Measurements from ENCODE around the gene POU4F3. TPM values are rescaled to one million over a fixed set of nuclear protein-coding genes. Genes with fewer than 3 reads are reported as not detected.

POU4F3 gene
- total RNA-seq, 2 experiments from 2014 or later, result not detected

DNA sequence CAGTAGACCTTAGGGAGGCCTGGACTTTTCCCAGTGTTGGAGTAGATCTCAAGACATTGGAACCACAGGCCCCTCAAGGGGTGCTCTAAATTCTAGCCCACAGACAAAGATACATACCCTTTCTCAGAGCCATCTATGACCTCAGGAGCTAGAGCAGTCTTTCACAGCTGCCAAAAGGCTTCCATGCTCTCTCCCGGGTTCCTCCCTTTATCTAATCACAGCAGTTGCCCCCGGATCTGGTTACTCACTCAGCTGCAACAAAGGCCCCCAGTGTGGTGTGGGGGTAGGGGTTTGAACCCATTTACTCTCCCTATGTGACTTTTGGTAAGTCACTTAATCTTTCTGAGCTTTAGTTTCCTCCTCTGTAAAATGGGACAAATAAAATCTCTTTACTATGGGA is 27.0 kb downstream of the POU4F3 start:
- no peaks in the 10 kb centered on the region for H3K36me3 Mint-ChIP-seq (ENCODE audit: low read depth)
- no peak overlapping the region for H3K27ac Mint-ChIP-seq

DNA sequence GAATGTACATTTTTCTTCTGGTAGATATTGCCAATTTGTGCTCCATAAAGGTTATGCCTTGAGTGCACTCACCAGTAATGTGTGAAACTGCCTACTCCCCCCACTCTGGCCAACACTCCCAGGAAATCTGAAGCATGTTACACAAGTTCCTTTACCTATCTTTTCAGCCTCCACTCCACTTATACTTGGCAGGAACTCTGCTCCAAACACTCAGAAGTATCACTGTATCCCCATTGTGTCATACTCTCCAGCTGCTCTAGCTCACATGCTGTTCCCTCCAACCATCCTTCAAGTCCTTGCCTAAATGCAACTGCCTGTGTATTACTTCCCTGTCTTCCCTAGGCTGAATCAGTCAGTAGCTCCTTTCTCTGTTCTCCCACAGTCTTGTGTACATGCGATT is 28.3 kb downstream of the POU4F3 start:
- intact Hi-C loops (cut with DNase I, micrococcal nuclease), result no loop called here
- ChIA-PET POLR2A (no interaction called here), CTCF (no interaction called here)
- H3K9me3 Mint-ChIP-seq (ENCODE audit: low read depth), result no peaks in the 10 kb centered on the region
- no peak overlapping the region for H3K27ac Mint-ChIP-seq
- ATAC-seq, result no peak
- H3K4me3 Mint-ChIP-seq, result no peak overlapping the region
- no peaks in the 10 kb centered on the region for H3K4me1 Mint-ChIP-seq
- H3K27me3 Mint-ChIP-seq, result peaks cover 23% of the 10 kb centered on the region
- H3K36me3 Mint-ChIP-seq (ENCODE audit: low read depth), result no peaks in the 10 kb centered on the region
- no peak for DNase-seq

More for the DNA sequence above, 27.0 kb downstream of the POU4F3 start:
- H3K9me3 Mint-ChIP-seq (ENCODE audit: low read depth), result no peaks in the 10 kb centered on the region
- peaks cover 25% of the 10 kb centered on the region for H3K27me3 Mint-ChIP-seq
- intact Hi-C loops (cut with DNase I, micrococcal nuclease), result no loop called here
- no peak overlapping the region for H3K4me3 Mint-ChIP-seq
- no peaks in the 10 kb centered on the region for H3K4me1 Mint-ChIP-seq
- ATAC-seq (no peak), DNase-seq (no peak)
- POLR2A ChIA-PET, result no interaction called here
- CTCF ChIA-PET, result no interaction called here

DNA sequence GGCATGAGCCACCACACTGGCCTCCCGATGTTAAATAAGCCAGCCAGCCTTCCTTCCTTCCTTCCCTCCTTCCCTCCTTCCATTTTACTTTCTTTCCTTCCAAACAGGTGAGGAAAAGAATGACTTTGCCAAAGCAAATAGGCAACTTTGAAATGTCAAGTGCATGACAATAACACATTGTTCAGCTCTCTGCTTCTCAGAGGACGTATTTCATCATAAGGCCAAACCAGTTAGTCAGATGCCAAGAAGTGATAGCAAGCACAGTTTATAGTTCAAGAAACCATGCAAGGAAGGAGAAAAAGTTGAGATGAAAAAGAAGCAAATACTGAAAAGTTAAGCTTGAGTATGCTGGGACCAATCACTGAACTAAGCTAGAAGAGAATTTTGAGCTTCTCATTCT is 29.5 kb downstream of the POU4F3 start:
- POLR2A ChIA-PET, result no interaction called here
- ATAC-seq (no peak), DNase-seq (no peak)
- Mint-ChIP-seq H3K27me3 (peaks cover 21% of the 10 kb centered on the region), H3K4me1 (no peaks in the 10 kb centered on the region), H3K36me3 (ENCODE audit: low read depth) (no peaks in the 10 kb centered on the region), H3K27ac (no peak overlapping the region), H3K9me3 (ENCODE audit: low read depth) (no peaks in the 10 kb centered on the region), H3K4me3 (no peak overlapping the region)
- CTCF ChIA-PET, result no interaction called here
- intact Hi-C loops (cut with DNase I, micrococcal nuclease), result no loop called here

GRCh38 chr5:146369691-146370090 is 31.1 kb downstream of the POU4F3 start:
- Mint-ChIP-seq H3K4me1 (no peaks in the 10 kb centered on the region), H3K4me3 (no peak overlapping the region), H3K9me3 (ENCODE audit: low read depth) (no peaks in the 10 kb centered on the region), H3K27ac (no peak overlapping the region), H3K36me3 (ENCODE audit: low read depth) (no peaks in the 10 kb centered on the region), H3K27me3 (peaks cover 18% of the 10 kb centered on the region)
- CTCF ChIA-PET, result interaction anchor here (1.5 kb wide), 1 partner anchor 26 kb away, joined by 3 read pairs; no protein-coding TSS in a partner anchor
- DNase-seq, result no peak
- POLR2A ChIA-PET, result no interaction called here
- intact Hi-C loops (cut with DNase I, micrococcal nuclease), result no loop called here
- no peak for ATAC-seq

- no peaks in the 10 kb centered on the region for H3K4me1 Mint-ChIP-seq
- H3K9me3 Mint-ChIP-seq (ENCODE audit: low read depth), result peaks cover 5% of the 10 kb centered on the region
- intact Hi-C loops (cut with DNase I, micrococcal nuclease), result no loop called here
- H3K36me3 Mint-ChIP-seq (ENCODE audit: low read depth), result no peaks in the 10 kb centered on the region
- no peak overlapping the region for H3K4me3 Mint-ChIP-seq
- no peak overlapping the region for H3K27ac Mint-ChIP-seq
- DNase-seq, result no peak
- POLR2A ChIA-PET, result no interaction called here
- H3K27me3 Mint-ChIP-seq, result peaks cover 14% of the 10 kb centered on the region
- ATAC-seq, result no peak
- CTCF ChIA-PET, result interaction anchor here (0.8 kb wide), 1 partner anchor 89 kb away, joined by 3 read pairs; no protein-coding TSS in a partner anchor
Measured at GRCh38 chr5:146376821-146377220, 38.2 kb downstream of the POU4F3 start.

DNA sequence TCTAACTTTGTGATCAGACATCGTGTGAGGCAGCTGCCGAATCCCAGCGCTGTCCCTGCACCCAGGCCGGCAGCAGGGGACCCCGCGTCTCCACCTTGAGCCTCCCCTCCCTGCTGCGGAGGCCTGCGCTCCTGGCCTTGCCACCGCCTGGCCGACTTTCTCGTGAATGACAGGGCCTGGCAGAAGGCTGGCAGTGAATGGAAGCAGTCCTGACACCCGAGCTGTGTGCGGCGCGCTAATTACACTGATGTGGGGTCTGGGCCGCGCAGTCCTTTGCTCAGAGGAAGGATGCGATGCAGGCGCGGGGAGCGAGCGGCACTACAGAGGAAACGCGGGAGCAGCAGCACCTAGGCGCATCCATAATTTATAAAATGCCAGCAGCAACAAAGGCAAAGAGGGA is 40.3 kb downstream of the POU4F3 start:
- no peak for ATAC-seq
- intact Hi-C loops (cut with DNase I, micrococcal nuclease), result no loop called here
- POLR2A ChIA-PET, result no interaction called here
- CTCF ChIA-PET, result no interaction called here
- no peak overlapping the region for H3K4me3 Mint-ChIP-seq
- DNase-seq, result no peak
- H3K4me1 Mint-ChIP-seq, result no peaks in the 10 kb centered on the region
- peaks cover 14% of the 10 kb centered on the region for H3K27me3 Mint-ChIP-seq
- H3K9me3 Mint-ChIP-seq (ENCODE audit: low read depth), result peaks cover 5% of the 10 kb centered on the region
- H3K27ac Mint-ChIP-seq, result no peak overlapping the region
- H3K36me3 Mint-ChIP-seq (ENCODE audit: low read depth), result no peaks in the 10 kb centered on the region

- CTCF ChIA-PET, result no interaction called here
- DNase-seq (no peak), ATAC-seq (no peak)
- intact Hi-C loops (cut with DNase I, micrococcal nuclease), result no loop called here
- H3K27ac Mint-ChIP-seq, result no peak overlapping the region
- no peaks in the 10 kb centered on the region for H3K4me1 Mint-ChIP-seq
- H3K9me3 Mint-ChIP-seq (ENCODE audit: low read depth), result peaks cover 5% of the 10 kb centered on the region
- POLR2A ChIA-PET, result no interaction called here
- H3K36me3 Mint-ChIP-seq (ENCODE audit: low read depth), result no peaks in the 10 kb centered on the region
- no peak overlapping the region for H3K4me3 Mint-ChIP-seq
- peaks cover 13% of the 10 kb centered on the region for H3K27me3 Mint-ChIP-seq
Measured at GRCh38 chr5:146380714-146381113, 42.1 kb downstream of the POU4F3 start.

DNA sequence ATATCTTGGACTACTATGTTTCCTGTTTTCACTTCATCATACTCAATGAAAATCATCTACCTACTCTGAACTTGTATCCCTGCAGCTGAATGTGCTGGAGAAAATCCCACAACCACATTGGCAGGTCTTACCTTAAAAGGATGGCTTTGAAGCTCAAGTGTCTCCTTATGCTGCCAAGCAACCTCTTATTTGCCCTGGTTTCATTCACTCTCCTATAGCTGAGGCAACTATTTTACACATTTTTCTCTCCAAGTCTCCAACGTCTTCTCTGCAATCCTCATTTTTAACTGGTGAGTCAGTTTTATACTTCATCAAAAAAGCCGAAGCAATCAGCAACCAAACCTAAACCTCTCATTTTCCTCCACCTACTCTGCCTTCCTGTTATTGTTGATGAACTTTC is 49.7 kb downstream of the POU4F3 start:
- Mint-ChIP-seq H3K27ac (no peak overlapping the region), H3K27me3 (no peaks in the 10 kb centered on the region), H3K9me3 (ENCODE audit: low read depth) (no peaks in the 10 kb centered on the region), H3K4me3 (no peak overlapping the region), H3K4me1 (no peaks in the 10 kb centered on the region), H3K36me3 (ENCODE audit: low read depth) (no peaks in the 10 kb centered on the region)
- intact Hi-C loops (cut with DNase I, micrococcal nuclease), result no loop called here
- DNase-seq, result no peak
- ChIA-PET CTCF (interaction anchor here (0.7 kb wide), 1 partner anchor 26 kb away, joined by 3 read pairs; no protein-coding TSS in a partner anchor), POLR2A (no interaction called here)
- no peak for ATAC-seq

- H3K27me3 Mint-ChIP-seq, result no peaks in the 10 kb centered on the region
- POLR2A ChIA-PET, result no interaction called here
- no peaks in the 10 kb centered on the region for H3K36me3 Mint-ChIP-seq (ENCODE audit: low read depth)
- intact Hi-C loops (cut with DNase I, micrococcal nuclease), result no loop called here
- CTCF ChIA-PET, result interaction anchor here (0.6 kb wide), 1 partner anchor 143 kb away, joined by 3 read pairs; no protein-coding TSS in a partner anchor
- H3K9me3 Mint-ChIP-seq (ENCODE audit: low read depth), result no peaks in the 10 kb centered on the region
- no peak overlapping the region for H3K4me3 Mint-ChIP-seq
- ATAC-seq (no peak), DNase-seq (no peak)
- no peaks in the 10 kb centered on the region for H3K4me1 Mint-ChIP-seq
- H3K27ac Mint-ChIP-seq, result no peak overlapping the region
Measured at GRCh38 chr5:146390469-146390868, 51.8 kb downstream of the POU4F3 start.

Other genes with a start within 250 kb of the POU4F3 start
- under 1 TPM in 1 of 2 experiments, not detected in 1; 0.30 TPM for gene PLAC8L1, start 233.3 kb upstream of the POU4F3 start, total RNA-seq
- gene LARS1, start 156.2 kb upstream of the POU4F3 start, total RNA-seq, result 100 to 1,000 TPM; 131 to 184 TPM
- 10 to 100 TPM; 25.6 to 68.0 TPM for gene RBM27, start 135.2 kb upstream of the POU4F3 start, total RNA-seq
- 100 to 1,000 TPM; 126 to 132 TPM for gene TCERG1, start 108.5 kb downstream of the POU4F3 start, total RNA-seq
- not detected for gene GPR151, start 177.4 kb downstream of the POU4F3 start, total RNA-seq

Measured in activated CD4-positive, alpha-beta T cell treated with anti-CD3 and anti-CD28 coated beads for 36 hours (primary cell).